Thyroid gland (tissue), 4 donors: Measurements from ENCODE around the gene SPTLC3. TPM values are rescaled to one million over a fixed set of nuclear protein-coding genes. Genes with fewer than 3 reads are reported as not detected.
A peak's percentile ranks its signal among the peaks of the same experiment; 100 is the strongest.

Experiments used
- DNase-seq, 2 donors: peaks; one replicate each; pipeline ENCODE4 v3.0.0-alpha.2; 2019
- H3K27ac ChIP-seq, 3 donors: fragments of 200-600 bp; sonication (generic); 1 replicate in 2 of 3; 2 replicates in 1 of 3; pipeline ENCODE4 v1.5.1; 2016 to 2019; ENCODE audit warnings: mild to moderate bottlenecking in 1 of 3, moderate library complexity in 1 of 3
- H3K27me3 ChIP-seq: fragments of 200-600 bp; sonication (generic); one replicate; pipeline ENCODE4 v1.5.1; 2019
- H3K36me3 ChIP-seq, 2 donors: fragments of 200-600 bp; sonication (generic); one replicate each; pipeline ENCODE4 v1.5.1; 2016 to 2019
- H3K4me1 ChIP-seq, 2 donors: fragments of 200-600 bp; sonication (generic); one replicate each; pipeline ENCODE4 v1.5.1; 2017 to 2019
- H3K4me3 ChIP-seq, 3 donors: fragments of 200-600 bp; sonication (generic); replicated peaks in 1 of 3; 1 replicate in 2 of 3; 2 replicates in 1 of 3; pipeline ENCODE4 v1.5.1; 2016; ENCODE audit warnings: mild to moderate bottlenecking in 1 of 3
- H3K9me3 ChIP-seq: fragments of 200-600 bp; sonication (generic); one replicate; pipeline ENCODE4 v1.5.1; 2017
- POLR2A ChIP-seq, 2 donors: fragments of 450-650 bp; IDR thresholded peaks; one replicate each; pipeline ENCODE4 v1.6.1; 2017; ENCODE audit warnings: antibody characterized with exemption in 2 of 2, mild to moderate bottlenecking in 2 of 2, moderate library complexity in 1 of 2
- WGBS, 2 donors: methylation state at CpG; one replicate each; pipeline ENCODE4 v1.1.5; 2017; 5-methylcytosine and 5-hydroxymethylcytosine counted together
- intact Hi-C: fragments of 100-400 bp; cut with DNase I; formaldehyde crosslinking; loops from one replicate; pipeline ENCODE4 v1.15.1; 2023
- total RNA-seq, 4 donors: library from RNA; depleted of rRNA; stranded (reverse); fragments of >200 nt; gene quantifications; one replicate each; pipeline ENCODE4 v1.2.3, GENCODE V29; 2016
- TF ChIP-seq, protein P1 (sequence below), 6 experiments: fragments of 200-600 bp in 3 of 6; fragments of 450-650 bp in 3 of 6; sonication (generic) in 3 of 6; IDR thresholded peaks; one replicate each; pipeline ENCODE4 v1.5.1; 2016 to 2019; ENCODE audit warnings: antibody characterized with exemption in 6 of 6, mild to moderate bottlenecking in 2 of 6, inconsistent platforms in 1 of 6, moderate library complexity in 1 of 6

SPTLC3 gene
- total RNA-seq, 4 donors from 2014 or later, result 33.8 to 71.5 (median 37.7) TPM

DNA sequence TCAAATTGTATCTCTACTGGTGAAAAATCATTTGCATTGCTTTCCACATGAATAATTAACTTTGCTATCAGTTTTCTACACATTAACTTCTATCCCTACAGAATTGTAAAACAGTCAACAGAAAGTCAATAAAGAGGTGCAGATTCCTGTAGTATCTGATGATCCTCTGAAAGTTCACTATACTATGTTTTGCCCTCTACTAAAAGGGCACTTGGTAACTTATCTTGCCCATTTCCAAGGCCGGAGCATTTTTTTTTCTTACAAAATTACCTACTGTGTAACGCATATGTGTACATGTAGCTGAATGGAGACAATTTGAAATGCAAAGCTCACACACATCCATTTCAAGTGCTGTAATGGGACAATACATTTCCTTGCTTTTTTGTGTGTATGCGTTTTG is 9.6 kb upstream of the SPTLC3 start:
- H3K4me1 ChIP-seq, result no peaks in the 10 kb centered on the region
- WGBS, 2 donors, result 95 to 97% methylated on average over 3 of the region's 3 CpGs
- no peaks in the 10 kb centered on the region for H3K27me3 ChIP-seq
- no peaks in the 10 kb centered on the region for H3K9me3 ChIP-seq
- intact Hi-C loops, result no loop called here
- no peak for TF ChIP-seq POLR2A (IDR thresholded peaks at IDR 0.05)
- TF ChIP-seq, protein P1, sequence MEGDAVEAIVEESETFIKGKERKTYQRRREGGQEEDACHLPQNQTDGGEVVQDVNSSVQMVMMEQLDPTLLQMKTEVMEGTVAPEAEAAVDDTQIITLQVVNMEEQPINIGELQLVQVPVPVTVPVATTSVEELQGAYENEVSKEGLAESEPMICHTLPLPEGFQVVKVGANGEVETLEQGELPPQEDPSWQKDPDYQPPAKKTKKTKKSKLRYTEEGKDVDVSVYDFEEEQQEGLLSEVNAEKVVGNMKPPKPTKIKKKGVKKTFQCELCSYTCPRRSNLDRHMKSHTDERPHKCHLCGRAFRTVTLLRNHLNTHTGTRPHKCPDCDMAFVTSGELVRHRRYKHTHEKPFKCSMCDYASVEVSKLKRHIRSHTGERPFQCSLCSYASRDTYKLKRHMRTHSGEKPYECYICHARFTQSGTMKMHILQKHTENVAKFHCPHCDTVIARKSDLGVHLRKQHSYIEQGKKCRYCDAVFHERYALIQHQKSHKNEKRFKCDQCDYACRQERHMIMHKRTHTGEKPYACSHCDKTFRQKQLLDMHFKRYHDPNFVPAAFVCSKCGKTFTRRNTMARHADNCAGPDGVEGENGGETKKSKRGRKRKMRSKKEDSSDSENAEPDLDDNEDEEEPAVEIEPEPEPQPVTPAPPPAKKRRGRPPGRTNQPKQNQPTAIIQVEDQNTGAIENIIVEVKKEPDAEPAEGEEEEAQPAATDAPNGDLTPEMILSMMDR (IDR thresholded peaks at IDR 0.05), result no peak
- H3K27ac ChIP-seq, result no peak overlapping the region
- no peak for DNase-seq
- H3K4me3 ChIP-seq, result no peak overlapping the region
- H3K36me3 ChIP-seq, result no peaks in the 10 kb centered on the region

GRCh38 chr20:13002251-13002650 is 6.5 kb upstream of the SPTLC3 start:
- no peaks in the 10 kb centered on the region for H3K36me3 ChIP-seq
- intact Hi-C loops, result no loop called here
- whole genome bisulfite sequencing, 2 donors, result 56 to 68% methylated on average over 5 of the region's 5 CpGs
- no peak for TF ChIP-seq POLR2A (IDR thresholded peaks at IDR 0.05)
- H3K9me3 ChIP-seq, result no peaks in the 10 kb centered on the region
- H3K27me3 ChIP-seq, result no peaks in the 10 kb centered on the region
- H3K27ac ChIP-seq, result no peak overlapping the region
- no peaks in the 10 kb centered on the region for H3K4me1 ChIP-seq
- DNase-seq, result no peak
- H3K4me3 ChIP-seq, result no peak overlapping the region

- WGBS, 2 donors, result 65 to 77% methylated on average over 3 of the region's 3 CpGs
- H3K27ac ChIP-seq, result no peak overlapping the region
- no peaks in the 10 kb centered on the region for H3K9me3 ChIP-seq
- H3K4me1 ChIP-seq, result peaks cover 19 to 20% of the 10 kb centered on the region in 2 donors
- TF ChIP-seq, protein P1 (IDR thresholded peaks at IDR 0.05), result no peak
- TF ChIP-seq POLR2A (IDR thresholded peaks at IDR 0.05), result no peak
- no peak overlapping the region for H3K4me3 ChIP-seq
- H3K36me3 ChIP-seq, result no peaks in the 10 kb centered on the region
- DNase-seq, result no peak
- intact Hi-C loops, result no loop called here
- H3K27me3 ChIP-seq, result no peaks in the 10 kb centered on the region
These were observed 1.9 kb upstream of the SPTLC3 start for GRCh38 chr20:13006825-13007224.

DNA sequence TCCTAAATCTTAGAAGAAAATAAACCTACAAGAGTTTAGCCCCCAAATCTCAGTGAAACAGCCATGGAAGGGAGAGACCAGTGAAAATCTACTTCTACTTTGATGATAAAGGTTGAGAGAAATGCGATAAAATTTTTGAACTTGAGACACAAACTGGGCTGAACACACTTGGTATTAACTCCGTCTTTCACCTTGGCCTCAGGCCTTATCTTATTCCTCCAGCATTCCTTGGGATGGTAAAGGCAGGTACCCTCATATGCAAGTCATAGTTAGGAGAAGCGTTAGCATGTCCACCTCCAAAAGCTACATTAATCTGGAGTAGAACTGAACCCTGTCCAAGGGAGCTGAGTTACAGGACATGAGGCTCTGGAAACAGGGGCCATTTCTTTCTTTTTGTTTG is 1.2 kb upstream of the SPTLC3 start:
- H3K27me3 ChIP-seq, result no peaks in the 10 kb centered on the region
- no peak overlapping the region for H3K4me3 ChIP-seq
- intact Hi-C loops, result no loop called here
- 62 to 81% methylated on average over 3 of the region's 3 CpGs for WGBS, 2 donors
- no peaks in the 10 kb centered on the region for H3K36me3 ChIP-seq
- no peaks in the 10 kb centered on the region for H3K9me3 ChIP-seq
- TF ChIP-seq POLR2A (IDR thresholded peaks at IDR 0.05), result no peak
- TF ChIP-seq, protein P1 (IDR thresholded peaks at IDR 0.05), result no peak
- H3K4me1 ChIP-seq, result peaks cover 26 to 27% of the 10 kb centered on the region in 2 donors
- H3K27ac ChIP-seq, result no peak overlapping the region
- no peak for DNase-seq

GRCh38 chr20:13009682-13010406 is 1.1 kb downstream of the SPTLC3 start:
- no peaks in the 10 kb centered on the region for H3K36me3 ChIP-seq
- DNase-seq, result peak; percentile 49 to 51
- peak overlapping the region; percentile 8 to 34 (median 20) for H3K4me3 ChIP-seq
- peaks cover 35 to 42% of the 10 kb centered on the region in 2 donors for H3K4me1 ChIP-seq
- TF ChIP-seq POLR2A (IDR thresholded peaks at IDR 0.05), result peak in 1 of 2 donors; percentile 62
- TF ChIP-seq, protein P1 (IDR thresholded peaks at IDR 0.05), result peak in 1 of 6 experiments; percentile 13
- 5 to 6% methylated on average over 6 of the region's 6 CpGs for WGBS, 2 donors
- intact Hi-C loops, result no loop called here
- no peaks in the 10 kb centered on the region for H3K9me3 ChIP-seq
- H3K27ac ChIP-seq, result peak overlapping the region; percentile 83 to 99 (median 94)
- no peaks in the 10 kb centered on the region for H3K27me3 ChIP-seq
